ENCODE results near the gene SLC10A7. TPM values are rescaled to one million over a fixed set of nuclear protein-coding genes. Genes with fewer than 3 reads are reported as not detected.

The SLC10A7 gene
- total and polyA plus RNA-seq, 4 donors: 3.7 to 18.7 (median 7.6) TPM

- H3K9ac ChIP-seq (ENCODE audit: low read depth in 1 of 2, low read length in 2 of 2): no peak overlapping the region
- peaks cover 0 to under 1% (median 0%) of the 10 kb centered on the region in 4 donors for H3K4me1 ChIP-seq (ENCODE audit: control insufficient read depth in 4 of 4, insufficient read depth in 4 of 4, low read length in 3 of 4)
- no peaks in the 10 kb centered on the region for H3K27me3 ChIP-seq (ENCODE audit: control insufficient read depth in 4 of 4, insufficient read depth in 4 of 4, low read length in 3 of 4)
- no peaks in the 10 kb centered on the region for H3K9me3 ChIP-seq (ENCODE audit: control insufficient read depth in 4 of 4, low read length in 3 of 4)
- no peak overlapping the region for H3K4me3 ChIP-seq (ENCODE audit: low read depth in 1 of 3, low read length in 3 of 3)
- WGBS: 97% methylated on average over 1 of the region's 1 CpG
- H3K36me3 ChIP-seq (ENCODE audit: control insufficient read depth in 4 of 4, insufficient read depth in 3 of 4, low read depth in 1 of 4, low read length in 3 of 4): peaks cover 0 to 9% (median 5%) of the 10 kb centered on the region in 4 donors
- TF ChIP-seq SP1 (IDR thresholded peaks at IDR 0.05): no peak
- TF ChIP-seq NR2F2 (IDR thresholded peaks at IDR 0.05): no peak
- TF ChIP-seq FOXA1 (IDR thresholded peaks at IDR 0.05): no peak
- TF ChIP-seq RAD21 (IDR thresholded peaks at IDR 0.05): no peak
- TF ChIP-seq ATF3 (IDR thresholded peaks at IDR 0.05): no peak
- TF ChIP-seq MAX (IDR thresholded peaks at IDR 0.05): no peak
- no peak for TF ChIP-seq HNF4G (IDR thresholded peaks at IDR 0.05)
- TF ChIP-seq REST (IDR thresholded peaks at IDR 0.05): no peak
- no peak for TF ChIP-seq EGR1 (IDR thresholded peaks at IDR 0.05; ENCODE audit: low read depth in 2 of 2)
- no peak for TF ChIP-seq TAF1 (conservative IDR thresholded peaks at IDR 0.05)
- TF ChIP-seq ZBTB33 (IDR thresholded peaks at IDR 0.05): no peak
- no peak for TF ChIP-seq FOXA2 (IDR thresholded peaks at IDR 0.05)
- TF ChIP-seq RXRA (IDR thresholded peaks at IDR 0.05): no peak
- no peak for TF ChIP-seq YY1 (IDR thresholded peaks at IDR 0.05)
- DNase-seq (ENCODE audit: low spot score): no peak
- H3K27ac ChIP-seq (ENCODE audit: low read depth in 1 of 2, low read length in 2 of 2): no peak overlapping the region
These were observed 8.2 kb downstream of the SLC10A7 start for GRCh38 chr4:146513548-146513947.

GRCh38 chr4:146511381-146511780, 10.4 kb downstream of the SLC10A7 start:
- WGBS: 77% methylated on average over 3 of the region's 3 CpGs

More at GRCh38 chr4:146511381-146511780, 10.4 kb downstream of the SLC10A7 start:
- peaks cover 2 to 12% (median 7%) of the 10 kb centered on the region in 4 donors for H3K36me3 ChIP-seq (ENCODE audit: control insufficient read depth in 4 of 4, insufficient read depth in 3 of 4, low read depth in 1 of 4, low read length in 3 of 4)
- no peaks in the 10 kb centered on the region for H3K9me3 ChIP-seq (ENCODE audit: control insufficient read depth in 4 of 4, low read length in 3 of 4)
- H3K4me1 ChIP-seq (ENCODE audit: control insufficient read depth in 4 of 4, insufficient read depth in 4 of 4, low read length in 3 of 4): no peaks in the 10 kb centered on the region
- TF ChIP-seq ZBTB33 (IDR thresholded peaks at IDR 0.05) (no peak), MAX (IDR thresholded peaks at IDR 0.05) (no peak), RAD21 (IDR thresholded peaks at IDR 0.05) (no peak), GABPA (IDR thresholded peaks at IDR 0.05 in 1 of 2, conservative IDR thresholded peaks at IDR 0.05 in 1 of 2) (no peak), ATF3 (IDR thresholded peaks at IDR 0.05) (no peak), RXRA (IDR thresholded peaks at IDR 0.05) (no peak), TAF1 (conservative IDR thresholded peaks at IDR 0.05) (no peak), FOXA1 (IDR thresholded peaks at IDR 0.05) (no peak), HNF4A (conservative IDR thresholded peaks at IDR 0.05) (no peak), NR2F2 (IDR thresholded peaks at IDR 0.05) (no peak), REST (IDR thresholded peaks at IDR 0.05) (no peak), CTCF (IDR thresholded peaks at IDR 0.05; ENCODE audit: low read depth, low read length, missing input control) (no peak), FOXA2 (IDR thresholded peaks at IDR 0.05) (no peak), HNF4G (IDR thresholded peaks at IDR 0.05) (no peak)
- no peak overlapping the region for H3K9ac ChIP-seq (ENCODE audit: low read depth in 1 of 2, low read length in 2 of 2)
- no peak overlapping the region for H3K27ac ChIP-seq (ENCODE audit: low read depth in 1 of 2, low read length in 2 of 2)
- H3K4me3 ChIP-seq (ENCODE audit: low read depth in 1 of 3, low read length in 3 of 3): no peak overlapping the region
- no peaks in the 10 kb centered on the region for H3K27me3 ChIP-seq (ENCODE audit: control insufficient read depth in 4 of 4, insufficient read depth in 4 of 4, low read length in 3 of 4)
- DNase-seq (ENCODE audit: low spot score): no peak
